Middle frontal gyrus (tissue), 1 donor: ENCODE measurements around the gene GPC6.
A peak's percentile ranks its signal among the peaks of the same experiment; 100 is the strongest.

Experiments
- DNase-seq: peaks from one replicate; pipeline ENCODE4 v3.0.0-alpha.2; 2015; ENCODE audit warnings: low spot score; ENCODE audit errors: extremely low spot score

GPC6 gene

DNA sequence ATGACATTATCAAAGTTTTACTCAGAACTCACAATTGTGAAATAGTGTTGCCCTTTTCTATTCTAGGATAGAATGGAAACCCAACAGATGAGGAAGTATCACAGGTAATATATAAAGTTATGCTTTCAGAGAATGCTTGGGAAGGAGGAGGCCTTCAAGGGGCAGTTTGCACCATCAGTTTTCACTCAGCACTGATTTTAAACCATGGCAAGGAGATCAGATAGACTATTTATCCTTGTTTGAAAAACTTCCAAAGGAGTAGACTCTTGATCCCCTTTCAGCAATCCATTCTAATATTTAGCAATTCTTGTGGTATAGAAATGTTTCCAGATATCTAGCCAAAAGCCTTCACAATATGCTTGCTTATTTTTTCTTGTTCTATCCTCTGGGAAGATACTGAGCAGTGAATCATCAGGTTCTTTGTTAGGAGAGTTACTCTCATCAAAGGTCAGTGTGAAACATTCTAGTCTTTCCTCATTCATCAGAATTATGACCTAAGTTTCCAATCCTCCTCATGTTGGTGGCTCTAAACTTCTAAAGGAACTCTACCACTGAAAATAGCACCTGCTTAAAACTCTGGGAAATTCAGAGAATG lies 3.8 kb downstream of the GPC6 start:
- DNase-seq, result no peak

DNA sequence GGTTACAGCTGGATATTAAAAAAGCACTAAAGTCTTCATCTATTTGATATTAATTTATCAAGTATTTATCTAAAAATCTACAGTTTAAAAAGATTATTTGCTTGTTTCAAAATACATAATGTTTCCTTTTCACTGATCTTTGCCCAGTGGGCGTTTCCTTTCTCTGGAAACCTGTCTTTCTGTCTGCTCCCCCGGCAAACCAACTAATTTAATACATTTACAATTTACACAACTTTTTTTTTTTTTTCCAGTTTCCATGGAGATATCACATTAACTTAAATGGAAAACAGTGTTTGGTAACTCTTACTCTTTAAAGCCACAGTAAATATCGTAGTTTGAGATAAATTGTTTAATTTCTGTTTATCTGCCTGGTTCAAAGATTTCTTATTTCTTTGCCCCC lies 5.3 kb downstream of the GPC6 start:
- no peak for DNase-seq

GRCh38 chr13:93233997-93234416 lies 7.4 kb downstream of the GPC6 start:
- no peak for DNase-seq

- no peak for DNase-seq
Measured at GRCh38 chr13:93234459-93234858, 7.9 kb downstream of the GPC6 start.

- no peak for DNase-seq
Measured at GRCh38 chr13:93235258-93236015, 8.8 kb downstream of the GPC6 start.

GRCh38 chr13:93238711-93239110 lies 12.1 kb downstream of the GPC6 start:
- no peak for DNase-seq

- DNase-seq, result no peak
Measured at GRCh38 chr13:93243375-93244063, 16.9 kb downstream of the GPC6 start.

DNA sequence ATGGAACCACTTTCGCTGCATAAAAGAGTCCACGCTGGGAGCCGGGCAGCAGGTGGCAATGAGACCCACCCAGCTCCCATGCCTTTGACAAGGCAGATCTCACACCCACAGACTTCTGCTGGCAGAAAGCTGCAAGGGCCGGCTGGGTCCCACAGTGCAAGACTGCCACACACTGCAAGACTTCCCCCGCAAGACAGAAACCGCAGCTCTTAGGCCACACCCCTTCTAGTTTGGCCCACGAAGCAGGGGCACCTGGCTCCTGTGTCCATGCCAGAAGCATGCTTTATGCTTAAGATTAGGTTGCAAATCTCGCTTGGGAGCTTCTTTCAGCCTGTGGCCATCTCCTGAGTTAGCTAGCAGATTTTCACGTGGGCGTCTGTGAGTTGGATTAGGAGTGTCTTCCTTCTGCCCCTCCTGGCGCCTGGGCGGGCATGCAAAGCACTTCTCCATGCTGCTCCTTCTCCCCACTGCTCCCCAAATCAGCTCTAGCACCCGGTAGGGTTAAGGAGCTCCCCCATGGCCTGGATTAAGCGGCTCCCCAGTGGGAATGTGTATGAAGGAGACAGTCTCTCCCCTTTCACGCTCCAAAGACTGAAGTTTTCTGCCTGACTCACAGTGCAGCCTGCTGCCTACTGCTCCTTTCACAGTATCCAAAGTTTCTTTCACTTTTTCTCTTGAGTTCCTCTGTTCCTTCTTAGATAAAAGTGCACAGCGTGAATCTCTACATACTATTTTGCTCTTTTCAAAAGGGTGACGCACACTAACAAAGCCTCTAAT lies 17.7 kb downstream of the GPC6 start:
- no peak for DNase-seq

GRCh38 chr13:93244918-93245280 lies 18.3 kb downstream of the GPC6 start:
- DNase-seq, result no peak

DNA sequence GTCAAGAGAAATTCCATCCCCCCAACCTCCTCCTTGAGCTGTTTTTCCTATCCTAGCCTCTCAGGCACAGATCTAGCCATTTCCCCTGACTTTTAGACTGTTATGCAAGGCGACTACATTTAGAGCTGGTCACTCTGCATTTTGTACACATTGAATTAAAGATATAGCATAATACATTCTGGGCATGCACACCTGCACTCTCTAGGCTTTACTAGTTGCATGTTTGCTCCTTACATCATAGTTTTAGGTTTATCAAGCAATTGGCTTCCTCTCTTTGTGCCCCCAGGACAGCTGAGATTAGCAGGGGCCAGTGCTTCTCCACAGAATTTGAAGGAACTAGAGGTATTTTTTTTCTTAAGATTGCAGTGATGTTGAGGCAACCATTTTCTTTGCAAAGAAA lies 19.5 kb downstream of the GPC6 start:
- no peak for DNase-seq

- no peak for DNase-seq
Measured at GRCh38 chr13:93248627-93249047, 22.0 kb downstream of the GPC6 start.

DNA sequence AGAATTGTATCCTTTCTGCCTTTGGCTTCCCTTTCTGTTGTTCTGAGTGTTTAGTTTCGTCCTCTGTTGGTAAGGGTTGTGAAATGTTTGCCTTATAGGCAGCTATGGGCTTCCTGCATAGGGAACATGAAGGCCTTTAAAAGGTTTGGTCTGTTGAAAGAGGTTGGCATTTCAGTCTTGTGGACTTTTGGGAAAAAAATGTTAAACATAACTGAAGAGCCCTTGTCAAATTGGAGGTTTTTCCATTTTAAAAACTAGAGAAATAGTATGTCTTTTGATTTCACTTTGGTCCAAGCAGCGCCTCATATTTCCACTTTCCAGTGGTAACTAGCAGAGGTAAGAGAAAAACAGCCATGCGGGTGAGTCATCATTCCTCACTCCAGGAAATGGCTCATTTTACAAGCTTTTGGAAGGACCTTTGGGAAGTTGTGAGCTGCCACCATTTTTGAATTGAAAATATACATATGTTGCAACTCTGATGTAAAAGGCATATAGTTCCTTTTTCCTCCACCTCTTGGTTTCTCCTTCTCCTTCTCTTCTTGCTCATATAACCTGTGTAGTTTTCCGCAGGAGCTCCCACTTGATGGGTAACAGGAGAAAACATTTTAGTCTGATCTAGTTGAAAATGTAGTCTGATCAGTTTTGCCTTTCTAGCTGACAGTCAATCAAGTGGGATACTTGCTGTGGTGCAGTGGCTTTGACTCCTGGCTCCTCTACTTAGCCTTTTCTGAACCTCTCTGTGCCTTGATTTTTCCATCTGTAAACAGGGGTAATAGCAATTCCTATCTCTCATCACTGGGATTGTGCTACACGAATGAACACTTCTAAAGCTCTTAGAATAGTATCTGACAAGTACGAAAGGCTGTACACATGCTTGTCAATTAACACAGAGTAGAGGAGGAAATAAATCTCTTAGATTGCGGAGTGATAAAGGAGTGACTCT lies 23.0 kb downstream of the GPC6 start:
- no peak for DNase-seq

DNA sequence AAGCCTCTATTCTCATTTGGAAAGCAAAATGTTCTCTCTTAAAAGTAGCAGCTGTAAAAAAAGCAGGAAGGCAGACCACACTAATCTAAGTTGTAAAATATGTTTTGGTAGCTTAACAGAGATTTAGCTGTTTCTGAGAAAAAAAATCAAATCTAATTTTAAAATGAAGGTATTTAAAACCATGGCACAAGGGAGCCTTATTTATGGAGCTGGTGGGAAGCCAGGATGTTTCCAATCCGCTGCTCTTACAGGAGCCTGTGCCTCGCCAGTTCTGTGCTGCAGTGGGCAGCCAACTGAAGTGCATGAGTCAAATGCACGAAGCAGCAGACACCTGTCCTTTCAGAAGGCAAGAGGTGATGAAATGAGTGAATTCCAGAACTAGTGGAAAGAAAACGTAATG lies 28.2 kb downstream of the GPC6 start:
- peak; percentile 55 for DNase-seq

- no peak for DNase-seq
Measured at GRCh38 chr13:93256998-93257397, 30.4 kb downstream of the GPC6 start.

DNA sequence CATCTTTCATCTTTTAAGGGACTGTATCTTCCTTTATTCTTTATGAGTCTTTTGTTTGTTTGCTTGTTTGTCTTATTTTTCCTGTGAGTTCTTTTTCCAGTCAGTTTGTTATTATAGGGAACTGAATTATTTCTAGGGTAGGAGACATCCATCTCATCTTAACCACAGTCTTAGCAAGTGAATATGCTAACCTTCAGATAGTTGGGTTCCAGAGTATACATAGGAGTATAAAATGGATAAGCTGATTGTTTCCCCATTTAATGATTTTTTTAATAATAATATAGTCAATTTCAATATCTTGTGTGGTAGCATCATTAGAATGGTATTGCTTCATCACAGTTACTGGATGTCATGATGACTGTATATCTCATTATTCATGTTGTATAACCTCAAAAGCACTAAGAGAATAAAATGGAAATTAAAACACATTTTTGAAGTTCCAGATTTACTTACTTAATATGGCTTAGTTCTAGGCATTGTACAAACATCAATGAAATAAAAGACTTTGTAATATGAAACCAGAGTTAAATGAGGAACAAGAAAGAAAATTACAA lies 33.0 kb downstream of the GPC6 start:
- no peak for DNase-seq

DNA sequence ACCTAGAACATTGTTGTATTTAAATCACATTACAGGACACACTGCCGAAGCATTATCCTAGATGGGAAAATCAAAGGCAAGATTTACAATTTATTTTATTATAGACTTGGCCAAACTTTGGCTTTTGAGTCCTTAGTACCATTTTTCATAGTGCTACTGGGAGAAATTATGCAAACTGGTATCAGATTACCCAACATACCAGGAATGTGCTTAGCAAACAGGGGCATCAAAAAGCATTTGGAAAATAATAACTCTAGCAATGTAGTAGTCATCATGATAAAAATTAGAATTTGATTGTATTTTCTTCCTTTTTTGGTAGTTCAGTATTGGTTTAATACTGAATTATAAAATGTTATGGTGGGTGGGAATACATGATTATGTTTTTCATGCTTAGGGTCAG lies 34.0 kb downstream of the GPC6 start:
- no peak for DNase-seq

GRCh38 chr13:93262729-93263345 lies 36.2 kb downstream of the GPC6 start:
- DNase-seq, result no peak

DNA sequence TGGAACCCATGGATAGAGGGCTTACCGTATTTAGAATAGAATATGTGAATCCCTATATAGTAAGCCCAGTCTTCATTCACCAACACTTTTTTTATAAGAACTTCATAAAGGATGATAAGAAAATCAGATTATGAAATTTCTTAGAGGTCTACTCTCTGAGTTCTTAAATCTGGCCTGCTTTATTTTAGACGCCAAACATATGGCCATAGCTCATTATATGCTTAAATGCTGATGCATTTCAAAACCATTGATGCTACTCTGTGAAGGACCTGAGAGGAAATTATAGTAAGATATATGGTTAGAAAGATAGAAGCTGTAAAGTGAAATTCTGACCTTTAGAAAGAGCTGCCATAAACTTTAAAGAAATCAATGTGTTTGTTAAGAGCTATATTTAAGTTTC lies 38.3 kb downstream of the GPC6 start:
- no peak for DNase-seq

- no peak for DNase-seq
Measured at GRCh38 chr13:93265800-93266199, 39.2 kb downstream of the GPC6 start.

GRCh38 chr13:93266681-93267080 lies 40.1 kb downstream of the GPC6 start:
- no peak for DNase-seq
